IMR-90 (cell line): ENCODE results near the gene SEMA4D. TPM values are rescaled to one million over a fixed set of nuclear protein-coding genes. Genes with fewer than 3 reads are reported as not detected.
A peak's percentile ranks its signal among the peaks of the same experiment; 100 is the strongest.

Experiments
- ATAC-seq: fragments of 200-7000 bp; cut with Tn5 transposase; 2 replicates; pipeline ENCODE4 v1.9.1; 2020; ENCODE audit warnings: low read depth, mild to moderate bottlenecking, moderate library complexity
- BruUV-seq: library from RNA; stranded (reverse); fragments of 400-500 nt; replicated peaks from 2 replicates; lab custom pipeline; 2021; lab: Mats Ljungman, UMichigan
- CTCF ChIA-PET: fragments of 300-600 bp; formaldehyde crosslinking; extraction: SDS; loops from one replicate; lab custom pipeline; 2021; ENCODE audit warnings: antibody characterized with exemption; lab: Yijun Ruan, JAX
- POLR2A ChIA-PET: fragments of 300-600 bp; sonication (Branson Sonifier 250); formaldehyde crosslinking; loops from one replicate; lab custom pipeline; 2022; ENCODE audit warnings: antibody characterized with exemption; ENCODE audit not compliant: unreplicated experiment; lab: Charles Lee
- DNase-seq: peaks from one replicate; pipeline ENCODE4 v3.0.0; 2013
- H2AFZ ChIP-seq: replicated peaks from 2 replicates; pipeline ENCODE3; 2013; ENCODE audit warnings: low read length, mild to moderate bottlenecking; ENCODE audit not compliant: poor library complexity
- H2AK5ac ChIP-seq: 2 replicates; pipeline ENCODE4 v1.6.1; 2013; ENCODE audit warnings: low read depth, low read length, inconsistent platforms
- H2AK9ac ChIP-seq: replicated peaks from 2 replicates; pipeline ENCODE3; 2013; ENCODE audit warnings: mild to moderate bottlenecking, low read depth, low read length, moderate library complexity; ENCODE audit not compliant: poor library complexity
- H2BK120ac ChIP-seq: 2 replicates; pipeline ENCODE4 v1.6.1; 2013; ENCODE audit warnings: low read depth, low read length, inconsistent platforms
- H2BK15ac ChIP-seq: 3 replicates; pipeline ENCODE4 v1.6.1; 2013; ENCODE audit warnings: low read depth, low read length, inconsistent platforms
- H2BK20ac ChIP-seq: 2 replicates; pipeline ENCODE4 v1.6.1; 2013; ENCODE audit warnings: low read depth, mild to moderate bottlenecking, inconsistent platforms, low read length, moderate library complexity
- H2BK5ac ChIP-seq: 2 replicates; pipeline ENCODE4 v1.6.1; 2013; ENCODE audit warnings: mild to moderate bottlenecking, low read depth, low read length, inconsistent platforms; ENCODE audit not compliant: poor library complexity, severe bottlenecking
- H3K14ac ChIP-seq: replicated peaks from 2 replicates; pipeline ENCODE4 v1.6.1; 2013; ENCODE audit warnings: low read depth, low read length, inconsistent platforms
- H3K18ac ChIP-seq: 2 replicates; pipeline ENCODE4 v1.6.1; 2013; ENCODE audit warnings: low read depth, low read length, control low read depth
- H3K23ac ChIP-seq: 2 replicates; pipeline ENCODE4 v1.6.1; 2013; ENCODE audit warnings: low read depth, low read length, inconsistent platforms
- H3K27ac ChIP-seq: 2 replicates; pipeline ENCODE4 v1.5.1; 2013; ENCODE audit warnings: mild to moderate bottlenecking, control low read depth, low read length; ENCODE audit not compliant: insufficient read depth
- H3K27me3 ChIP-seq: 2 replicates; pipeline ENCODE4 v1.6.1; 2013; ENCODE audit warnings: low read length; ENCODE audit not compliant: control insufficient read depth, insufficient read depth
- H3K36me3 ChIP-seq: 2 replicates; pipeline ENCODE4 v1.6.1; 2013; ENCODE audit warnings: low read length, mixed read lengths; ENCODE audit not compliant: control insufficient read depth, insufficient read depth
- H3K4ac ChIP-seq: 2 replicates; pipeline ENCODE4 v1.6.1; 2013; ENCODE audit warnings: low read depth, low read length, inconsistent platforms
- H3K4me1 ChIP-seq: 2 replicates; pipeline ENCODE4 v1.6.1; 2013; ENCODE audit warnings: low read length, mixed read lengths; ENCODE audit not compliant: control insufficient read depth, insufficient read depth
- H3K4me2 ChIP-seq: 2 replicates; pipeline ENCODE4 v1.6.1; 2013; ENCODE audit warnings: low read depth, mild to moderate bottlenecking, control low read depth, low read length, moderate library complexity
- H3K4me3 ChIP-seq: 2 replicates; pipeline ENCODE4 v1.5.1; 2013; ENCODE audit warnings: low read depth, mild to moderate bottlenecking, control low read depth, low read length, moderate library complexity; ENCODE audit not compliant: insufficient read depth
- H3K56ac ChIP-seq: 2 replicates; pipeline ENCODE4 v1.6.1; 2013; ENCODE audit warnings: low read length, inconsistent platforms; ENCODE audit not compliant: insufficient read depth; ENCODE audit errors: extremely low read depth
- H3K79me1 ChIP-seq, 2 experiments: 2 replicates each; pipeline ENCODE4 v1.6.1; 2013; ENCODE audit warnings: low read length in 2 of 2, inconsistent platforms in 1 of 2, low read depth in 1 of 2
- H3K9ac ChIP-seq: 2 replicates; pipeline ENCODE4 v1.6.1; 2013; ENCODE audit warnings: low read depth, low read length, control low read depth
- H3K9me1 ChIP-seq: 2 replicates; pipeline ENCODE4 v1.6.1; 2013; ENCODE audit warnings: low read length, inconsistent platforms; ENCODE audit not compliant: insufficient read depth
- H3K9me3 ChIP-seq: 2 replicates; pipeline ENCODE4 v1.6.1; 2013; ENCODE audit warnings: low read length; ENCODE audit not compliant: control insufficient read depth, insufficient read depth
- H4K20me1 ChIP-seq: 2 replicates; pipeline ENCODE4 v1.6.1; 2013; ENCODE audit warnings: low read length, inconsistent platforms; ENCODE audit not compliant: insufficient read depth
- H4K5ac ChIP-seq: 2 replicates; pipeline ENCODE4 v1.6.1; 2013; ENCODE audit warnings: mild to moderate bottlenecking, low read depth, low read length, control low read depth
- H4K8ac ChIP-seq, 2 experiments: 2 replicates each; pipeline ENCODE4 v1.6.1; 2013; ENCODE audit warnings: low read depth in 2 of 2, low read length in 2 of 2, control low read depth in 1 of 2, inconsistent platforms in 1 of 2
- H4K91ac ChIP-seq: 2 replicates; pipeline ENCODE4 v1.6.1; 2013; ENCODE audit warnings: low read depth, low read length, inconsistent platforms; ENCODE audit not compliant: insufficient read depth
- BHLHE40 ChIP-seq: fragments of 150-350 bp; IDR thresholded peaks from 2 replicates; pipeline ENCODE4 v1.6.1; 2016; ENCODE audit warnings: mild to moderate bottlenecking, low read depth, low read length
- CEBPB ChIP-seq: IDR thresholded peaks from 2 replicates; pipeline ENCODE4 v1.6.1; 2012; ENCODE audit warnings: low read depth, low read length, improper control_type of control experiment
- CHD1 ChIP-seq: IDR thresholded peaks from 2 replicates; pipeline ENCODE4 v1.6.1; 2012; ENCODE audit warnings: low read depth, low read length, improper control_type of control experiment
- CTCF ChIP-seq: conservative IDR thresholded peaks from 2 replicates; pipeline ENCODE4 v1.5.1; 2012; ENCODE audit warnings: mild to moderate bottlenecking, low read depth, low read length, improper control_type of control experiment
- ELK1 ChIP-seq: fragments of 150-350 bp; IDR thresholded peaks from 2 replicates; pipeline ENCODE4 v1.6.1; 2016; ENCODE audit warnings: low read depth, mild to moderate bottlenecking, low read length, moderate library complexity, borderline replicate concordance
- FOS ChIP-seq: fragments of 150-350 bp; IDR thresholded peaks from 2 replicates; pipeline ENCODE4 v1.6.1; 2016; ENCODE audit warnings: low read depth, low read length
- MAFK ChIP-seq: IDR thresholded peaks from 2 replicates; pipeline ENCODE4 v1.6.1; 2012; ENCODE audit warnings: low read depth, low read length, improper control_type of control experiment
- MAZ ChIP-seq: IDR thresholded peaks from 2 replicates; pipeline ENCODE4 v1.6.1; 2012; ENCODE audit warnings: low read depth, mild to moderate bottlenecking, low read length, improper control_type of control experiment, moderate library complexity, borderline replicate concordance
- NFE2L2 ChIP-seq: fragments of 150-350 bp; IDR thresholded peaks from 2 replicates; pipeline ENCODE4 v1.6.1; 2016; ENCODE audit warnings: low read depth, mild to moderate bottlenecking, low read length
- POLR2A ChIP-seq: IDR thresholded peaks from 2 replicates; pipeline ENCODE4 v1.6.1; 2012; ENCODE audit warnings: mild to moderate bottlenecking, low read depth, low read length
- RCOR1 ChIP-seq: IDR thresholded peaks from 2 replicates; pipeline ENCODE4 v1.6.1; 2012; ENCODE audit warnings: mild to moderate bottlenecking, low read length, improper control_type of control experiment; ENCODE audit not compliant: insufficient replicate concordance
- RFX5 ChIP-seq: IDR thresholded peaks from 2 replicates; pipeline ENCODE4 v1.8.0; 2012; ENCODE audit warnings: low read depth, mild to moderate bottlenecking, low read length, moderate library complexity
- SMC3 ChIP-seq: fragments of 150-350 bp; IDR thresholded peaks from 2 replicates; pipeline ENCODE4 v1.6.1; 2016; ENCODE audit warnings: low read depth, mild to moderate bottlenecking, antibody characterized with exemption, low read length, moderate library complexity
- WGBS, 2 experiments: methylation state at CpG; one replicate each; pipeline versions ENCODE4 v1.1.5 to v1.1.7; 2013; ENCODE audit warnings: missing lambda C conversion rate in 2 of 2; ENCODE audit not compliant: insufficient read length in 1 of 2; ENCODE audit errors: extremely low coverage in 2 of 2; 5-methylcytosine and 5-hydroxymethylcytosine counted together
- dilution Hi-C: fragments of 300-500 bp; cut with HindIII; formaldehyde crosslinking; loops from one replicate; pipeline ENCODE4 v1.14.3; 2018; ENCODE audit warnings: low sequenced_read_pairs; ENCODE audit not compliant: unreplicated experiment
- in situ Hi-C: fragments of 300-500 bp; cut with MboI; formaldehyde crosslinking; loops from 3 replicates; pipeline ENCODE4 v1.14.3; 2019; ENCODE audit warnings: low sequenced_read_pairs, inconsistent platforms, mixed read lengths
- intact Hi-C: fragments of 100-400 bp; cut with micrococcal nuclease; formaldehyde crosslinking; loops from 2 replicates; pipeline ENCODE4 v1.10.0; 2022
- polyA plus RNA-seq, 3 experiments: library from polyadenylated mRNA; depleted of rRNA; stranded (reverse); fragments of >200 nt; gene quantifications; 2 replicates each; pipeline ENCODE4 v1.2.3, GENCODE V29; 2012; ENCODE audit warnings: low replicate concordance in 1 of 3
- total RNA-seq: library from RNA; depleted of rRNA; stranded (reverse); fragments of >200 nt; gene quantifications from 2 replicates; pipeline ENCODE4 v1.2.3, GENCODE V29; 2012

The SEMA4D gene
- total and polyA plus RNA-seq, 2 of the 4 experiments (the other 2 are of a cell fraction): 0.90 to 1.5 TPM

GRCh38 chr9:89441655-89441970, 56.3 kb downstream of the SEMA4D start:
- no CpG with 5 or more reads among the region's 3 CpGs for WGBS, 2 experiments
- peak overlapping the region; percentile 66 for H2AK9ac ChIP-seq
- no peak for TF ChIP-seq CHD1
- no peak for TF ChIP-seq FOS
- no peak for TF ChIP-seq MAZ
- TF ChIP-seq SMC3: no peak
- no peak for TF ChIP-seq MAFK
- TF ChIP-seq RFX5: no peak
- TF ChIP-seq POLR2A: no peak
- no peak for TF ChIP-seq CTCF
- TF ChIP-seq CEBPB: no peak
- TF ChIP-seq ELK1: no peak
- no peak for TF ChIP-seq RCOR1
- no peak for TF ChIP-seq NFE2L2
- TF ChIP-seq BHLHE40: no peak
- dilution Hi-C loops (no loop called here), intact Hi-C loops (no loop called here), in situ Hi-C loops (no loop called here)
- H2BK120ac ChIP-seq: no peak overlapping the region
- H3K56ac ChIP-seq: no peak overlapping the region
- no peak overlapping the region for H3K4me2 ChIP-seq
- no peak overlapping the region; a peak in 1 of 4 replicates for H4K8ac ChIP-seq
- H2BK20ac ChIP-seq: no peak overlapping the region
- no peak overlapping the region for H3K27ac ChIP-seq
- H3K18ac ChIP-seq: no peak overlapping the region; the same call in 1 of the 2 replicates
- CTCF ChIA-PET: no interaction called here
- H3K9ac ChIP-seq: no peak overlapping the region
- BruUV-seq: no TSS peak
- H4K20me1 ChIP-seq: peaks cover 3% of the 10 kb centered on the region; the same call in 1 of the 2 replicates
- no peak overlapping the region for H4K91ac ChIP-seq
- no peak overlapping the region for H2BK5ac ChIP-seq
- no peak overlapping the region; the same call in 1 of the 2 replicates for H4K5ac ChIP-seq
- H3K36me3 ChIP-seq: no peaks in the 10 kb centered on the region
- H2AFZ ChIP-seq: no peak overlapping the region
- no peaks in the 10 kb centered on the region for H3K9me3 ChIP-seq
- no peak overlapping the region for H3K4me3 ChIP-seq
- POLR2A ChIA-PET: no interaction called here
- no peak for DNase-seq
- no peak overlapping the region for H2BK15ac ChIP-seq
- no peak overlapping the region; the same call in 1 of the 2 replicates for H3K23ac ChIP-seq
- peaks cover 10% of the 10 kb centered on the region; the same call in 1 of the 2 replicates for H3K4me1 ChIP-seq
- H3K9me1 ChIP-seq: peaks cover 6% of the 10 kb centered on the region; the same call in 1 of the 2 replicates
- no peak overlapping the region for H2AK5ac ChIP-seq
- no peak overlapping the region for H3K14ac ChIP-seq
- no peaks in the 10 kb centered on the region for H3K79me1 ChIP-seq
- H3K27me3 ChIP-seq: no peaks in the 10 kb centered on the region
- ATAC-seq: no peak
- H3K4ac ChIP-seq: no peak overlapping the region
